NCI-H2107 treated with DMSO at 0.1 percent for 48 hours (cell line): ENCODE data around the gene ANXA11.

ENCODE experiments used
- DNase-seq: peaks from one replicate; lab custom pipeline; 2025; ENCODE audit not compliant: unreplicated experiment; lab: John Stamatoyannopoulos, UW

Gene ANXA11

GRCh38 chr10:80108576-80109239 lies 96.6 kb downstream of the ANXA11 start:
- DNase-seq, result no peak

GRCh38 chr10:80104066-80104926 lies 101.0 kb downstream of the ANXA11 start:
- no peak for DNase-seq
